Vagina (tissue), 2 donors: ENCODE measurements around the gene PLCG1. TPM values are rescaled to one million over a fixed set of nuclear protein-coding genes. Genes with fewer than 3 reads are reported as not detected.
"Not testable (repeated sequence)": the region's sequence is repeated elsewhere in the genome, so short reads cannot be mapped to it uniquely, and the experiment has no call there.

Experiments
- DNase-seq, 2 donors: peaks; one replicate each; pipeline ENCODE4 v3.0.0-alpha.2; 2017; ENCODE audit errors: extremely low spot score in 2 of 2
- H3K27ac ChIP-seq: fragments of 200-600 bp; sonication (generic); one replicate; pipeline ENCODE4 v1.5.1; 2019
- H3K27me3 ChIP-seq: fragments of 200-600 bp; sonication (generic); one replicate; pipeline ENCODE4 v1.5.1; 2019
- H3K36me3 ChIP-seq, 2 donors: fragments of 200-600 bp; sonication (generic); one replicate each; pipeline ENCODE4 v1.5.1; 2017 to 2019
- H3K4me1 ChIP-seq: fragments of 200-600 bp; sonication (generic); one replicate; pipeline ENCODE4 v1.5.1; 2019
- H3K4me3 ChIP-seq, 2 donors: fragments of 200-600 bp; sonication (generic); 1 replicate in 1 of 2; 2 replicates in 1 of 2; pipeline ENCODE4 v1.5.1; 2016 to 2019
- H3K9me3 ChIP-seq: fragments of 200-600 bp; sonication (generic); one replicate; pipeline ENCODE4 v1.5.1; 2019
- POLR2A ChIP-seq, 2 donors: fragments of 450-650 bp; IDR thresholded peaks; one replicate each; pipeline ENCODE4 v1.6.1; 2017; ENCODE audit warnings: antibody characterized with exemption in 2 of 2, mild to moderate bottlenecking in 2 of 2, moderate library complexity in 2 of 2
- POLR2AphosphoS5 ChIP-seq, 2 donors: sonication (generic); formaldehyde crosslinking; IDR thresholded peaks; one replicate each; pipeline ENCODE4 v1.9.0; 2017; ENCODE audit warnings: antibody characterized with exemption in 2 of 2, mild to moderate bottlenecking in 2 of 2, low read depth in 1 of 2; ENCODE audit not compliant: insufficient read depth in 1 of 2
- intact Hi-C: fragments of 100-400 bp; cut with DNase I; formaldehyde crosslinking; loops from one replicate; pipeline ENCODE4 v1.15.1; 2023
- total RNA-seq: library from RNA; depleted of rRNA; stranded (reverse); fragments of >200 nt; gene quantifications from one replicate; pipeline ENCODE4 v1.2.3, GENCODE V29; 2016
- TF ChIP-seq, protein P1 (sequence below), 3 experiments: fragments of 450-650 bp in 2 of 3; fragments of 200-600 bp in 1 of 3; sonication (generic) in 1 of 3; IDR thresholded peaks; one replicate each; pipeline ENCODE4 v1.5.1; 2017 to 2019; ENCODE audit warnings: antibody characterized with exemption in 3 of 3, mild to moderate bottlenecking in 2 of 3, moderate library complexity in 2 of 3

Gene PLCG1
- total RNA-seq, 1 donor from 2014 or later: 138 TPM

DNA sequence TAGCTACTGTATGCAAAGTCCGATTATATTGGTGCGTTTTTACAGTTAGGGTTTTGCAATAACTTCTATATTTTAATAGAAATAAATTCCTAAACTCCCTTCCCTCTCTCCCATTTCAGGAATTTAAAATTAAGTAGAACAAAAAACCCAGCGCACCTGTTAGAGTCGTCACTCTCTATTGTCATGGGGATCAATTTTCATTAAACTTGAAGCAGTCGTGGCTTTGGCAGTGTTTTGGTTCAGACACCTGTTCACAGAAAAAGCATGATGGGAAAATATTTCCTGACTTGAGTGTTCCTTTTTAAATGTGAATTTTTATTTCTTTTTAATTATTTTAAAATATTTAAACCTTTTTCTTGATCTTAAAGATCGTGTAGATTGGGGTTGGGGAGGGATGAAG lies 13.7 kb upstream of the PLCG1 start:
- no peaks in the 10 kb centered on the region for H3K9me3 ChIP-seq
- DNase-seq: no peak
- peaks cover 0 to 57% of the 10 kb centered on the region in 2 donors for H3K36me3 ChIP-seq
- TF ChIP-seq POLR2A (IDR thresholded peaks at IDR 0.05) (no peak), POLR2AphosphoS5 (IDR thresholded peaks at IDR 0.05; ENCODE audit: insufficient read depth in 1 of 2, low read depth in 1 of 2) (no peak)
- TF ChIP-seq, protein P1, sequence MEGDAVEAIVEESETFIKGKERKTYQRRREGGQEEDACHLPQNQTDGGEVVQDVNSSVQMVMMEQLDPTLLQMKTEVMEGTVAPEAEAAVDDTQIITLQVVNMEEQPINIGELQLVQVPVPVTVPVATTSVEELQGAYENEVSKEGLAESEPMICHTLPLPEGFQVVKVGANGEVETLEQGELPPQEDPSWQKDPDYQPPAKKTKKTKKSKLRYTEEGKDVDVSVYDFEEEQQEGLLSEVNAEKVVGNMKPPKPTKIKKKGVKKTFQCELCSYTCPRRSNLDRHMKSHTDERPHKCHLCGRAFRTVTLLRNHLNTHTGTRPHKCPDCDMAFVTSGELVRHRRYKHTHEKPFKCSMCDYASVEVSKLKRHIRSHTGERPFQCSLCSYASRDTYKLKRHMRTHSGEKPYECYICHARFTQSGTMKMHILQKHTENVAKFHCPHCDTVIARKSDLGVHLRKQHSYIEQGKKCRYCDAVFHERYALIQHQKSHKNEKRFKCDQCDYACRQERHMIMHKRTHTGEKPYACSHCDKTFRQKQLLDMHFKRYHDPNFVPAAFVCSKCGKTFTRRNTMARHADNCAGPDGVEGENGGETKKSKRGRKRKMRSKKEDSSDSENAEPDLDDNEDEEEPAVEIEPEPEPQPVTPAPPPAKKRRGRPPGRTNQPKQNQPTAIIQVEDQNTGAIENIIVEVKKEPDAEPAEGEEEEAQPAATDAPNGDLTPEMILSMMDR (IDR thresholded peaks at IDR 0.05): no peak
- intact Hi-C loops: no loop called here
- no peak overlapping the region for H3K4me3 ChIP-seq
- H3K27ac ChIP-seq: no peak overlapping the region
- no peaks in the 10 kb centered on the region for H3K4me1 ChIP-seq
- no peaks in the 10 kb centered on the region for H3K27me3 ChIP-seq

DNA sequence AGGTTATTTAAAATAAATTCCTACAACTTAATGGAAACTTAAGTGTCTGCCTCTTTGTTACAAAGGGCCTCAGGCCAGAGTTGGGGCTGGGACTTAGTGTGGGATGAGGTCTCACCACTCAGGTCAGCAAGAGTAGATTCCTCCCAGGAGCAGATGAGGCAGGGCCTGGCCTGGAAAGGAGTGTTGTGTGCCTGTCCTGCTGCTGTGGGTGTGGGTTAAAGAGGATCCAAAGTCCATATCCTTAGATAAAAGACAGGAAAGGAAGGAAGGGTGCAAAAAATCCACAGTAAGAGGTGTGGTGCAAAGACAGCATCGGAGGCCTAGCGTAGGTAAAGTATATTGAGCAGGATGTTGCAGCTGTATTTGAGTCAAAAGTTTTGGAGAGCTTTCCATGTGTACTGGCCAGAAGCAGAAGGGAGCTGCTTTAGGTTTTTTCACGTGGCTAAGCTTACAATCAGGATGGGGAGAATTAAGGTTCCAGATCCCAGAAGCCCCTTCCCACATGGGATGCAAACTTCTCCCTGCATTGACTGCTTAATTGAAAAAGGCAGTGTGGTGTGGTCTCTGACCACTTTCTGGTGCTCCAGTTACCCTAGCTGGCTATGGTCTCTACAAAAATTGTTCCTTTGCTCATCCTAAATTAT lies 12.8 kb upstream of the PLCG1 start:
- no peaks in the 10 kb centered on the region for H3K4me1 ChIP-seq
- DNase-seq: no peak
- no peaks in the 10 kb centered on the region for H3K9me3 ChIP-seq
- intact Hi-C loops: no loop called here
- H3K27ac ChIP-seq: no peak overlapping the region
- H3K4me3 ChIP-seq: no peak overlapping the region
- TF ChIP-seq, protein P1 (IDR thresholded peaks at IDR 0.05): no peak
- TF ChIP-seq POLR2AphosphoS5 (IDR thresholded peaks at IDR 0.05; ENCODE audit: insufficient read depth in 1 of 2, low read depth in 1 of 2) (no peak), POLR2A (IDR thresholded peaks at IDR 0.05) (no peak)
- H3K27me3 ChIP-seq: no peaks in the 10 kb centered on the region
- peaks cover 0 to 56% of the 10 kb centered on the region in 2 donors for H3K36me3 ChIP-seq

DNA sequence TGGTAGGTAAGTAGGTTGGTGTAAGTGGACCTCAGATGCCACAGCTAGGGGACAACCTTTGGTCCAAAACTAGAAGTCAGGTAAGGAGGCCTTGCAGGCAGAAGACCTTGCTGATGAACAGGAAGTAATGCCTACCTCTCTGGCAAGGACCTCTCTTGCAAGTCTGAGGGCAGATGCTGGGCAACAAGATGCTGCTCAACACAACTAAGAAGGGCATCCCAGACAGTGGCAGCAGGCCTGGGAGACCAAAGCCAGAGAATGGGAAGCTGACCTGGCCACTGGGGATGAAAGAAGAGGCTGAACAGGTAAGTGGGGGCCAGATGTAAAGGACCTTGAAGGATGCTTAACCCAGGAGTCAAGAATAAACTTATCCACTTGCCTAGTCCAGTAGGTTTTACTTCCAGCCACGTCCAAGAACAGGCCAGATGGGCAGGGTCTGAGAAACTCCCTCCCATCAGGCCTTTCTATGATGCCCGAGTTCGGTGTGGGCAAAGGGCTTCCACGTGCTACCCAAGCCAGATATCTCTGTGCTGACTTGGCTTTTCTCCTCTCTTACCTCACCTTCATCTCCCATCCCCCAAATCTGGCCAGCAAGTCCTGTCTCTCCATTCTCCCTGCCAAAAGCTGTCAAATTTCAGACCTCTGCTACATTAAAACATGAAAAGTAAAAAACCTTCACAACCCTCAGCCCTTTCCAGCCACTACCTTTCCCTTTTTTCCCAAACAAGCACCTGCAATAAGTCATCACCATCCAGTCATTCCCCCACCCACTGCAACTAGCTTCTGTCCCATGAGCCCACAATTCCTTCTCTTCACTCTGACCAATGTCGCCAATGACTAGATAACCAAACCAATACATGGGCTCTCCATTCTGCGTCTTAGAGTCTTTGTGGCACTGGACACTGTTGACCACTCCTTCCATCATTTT lies 11.5 kb upstream of the PLCG1 start:
- no peak for DNase-seq
- Histone ChIP-seq H3K9me3 (no peaks in the 10 kb centered on the region), H3K4me3 (no peak overlapping the region), H3K4me1 (no peaks in the 10 kb centered on the region), H3K36me3 (peaks cover 0 to 44% of the 10 kb centered on the region in 2 donors), H3K27me3 (no peaks in the 10 kb centered on the region), H3K27ac (no peak overlapping the region)
- intact Hi-C loops: no loop called here
- TF ChIP-seq POLR2A (IDR thresholded peaks at IDR 0.05) (no peak), POLR2AphosphoS5 (IDR thresholded peaks at IDR 0.05; ENCODE audit: insufficient read depth in 1 of 2, low read depth in 1 of 2) (no peak)
- TF ChIP-seq, protein P1 (IDR thresholded peaks at IDR 0.05): no peak

DNA sequence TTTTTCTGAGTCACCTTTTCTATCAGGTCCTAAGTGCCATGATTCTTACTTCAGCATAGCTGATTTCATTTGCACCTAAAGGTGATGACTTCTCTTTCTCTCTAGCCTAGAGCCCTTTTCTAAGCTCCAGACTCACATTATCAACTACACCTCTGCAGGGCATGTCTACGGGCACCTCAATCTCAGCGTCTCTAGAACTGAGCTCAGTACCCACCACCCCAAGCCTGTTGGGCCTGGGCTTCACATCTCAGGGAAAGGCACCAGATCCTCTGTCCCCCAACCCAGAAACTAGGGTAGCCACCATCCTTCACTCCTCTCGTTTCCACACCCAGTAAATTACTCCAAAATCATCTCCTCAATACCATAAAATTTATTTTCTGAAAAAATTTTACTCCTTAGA lies 10.6 kb upstream of the PLCG1 start:
- TF ChIP-seq, protein P1 (IDR thresholded peaks at IDR 0.05): no peak
- TF ChIP-seq POLR2AphosphoS5 (IDR thresholded peaks at IDR 0.05; ENCODE audit: insufficient read depth in 1 of 2, low read depth in 1 of 2): no peak
- no peak for TF ChIP-seq POLR2A (IDR thresholded peaks at IDR 0.05)
- Histone ChIP-seq H3K4me1 (no peaks in the 10 kb centered on the region), H3K4me3 (no peak overlapping the region), H3K36me3 (peaks cover 0 to 35% of the 10 kb centered on the region in 2 donors), H3K27me3 (no peaks in the 10 kb centered on the region), H3K27ac (no peak overlapping the region), H3K9me3 (no peaks in the 10 kb centered on the region)
- no peak for DNase-seq
- intact Hi-C loops: no loop called here

DNA sequence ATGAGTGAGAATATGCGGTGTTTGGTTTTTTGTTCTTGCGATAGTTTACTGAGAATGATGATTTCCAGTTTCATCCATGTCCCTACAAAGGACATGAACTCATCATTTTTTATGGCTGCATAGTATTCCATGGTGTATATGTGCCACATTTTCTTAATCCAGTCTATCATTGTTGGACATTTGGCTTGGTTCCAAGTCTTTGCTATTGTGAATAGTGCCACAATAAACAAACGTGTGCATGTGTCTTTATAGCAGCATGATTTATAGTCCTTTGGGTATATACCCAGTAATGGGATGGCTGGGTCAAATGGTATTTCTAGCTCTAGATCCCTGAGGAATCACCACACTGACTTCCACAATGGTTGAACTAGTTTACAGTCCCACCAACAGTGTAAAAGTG lies 9.0 kb upstream of the PLCG1 start:
- peaks cover 0 to 19% of the 10 kb centered on the region in 2 donors for H3K36me3 ChIP-seq
- H3K4me3 ChIP-seq, DNase-seq, H3K27ac ChIP-seq, H3K4me1 ChIP-seq, H3K27me3 ChIP-seq, intact Hi-C loops, H3K9me3 ChIP-seq: not testable (repeated sequence)
